Activated CD8-positive, alpha-beta memory T cell treated with anti-CD3 and anti-CD28 coated beads for 24 hours (primary cell): ENCODE data around the gene SLC9A1.
"Not testable (repeated sequence)": the region's sequence is repeated elsewhere in the genome, so short reads cannot be mapped to it uniquely, and the experiment has no call there.

Experiments used
- DNase-seq: peaks from one replicate; pipeline ENCODE4 v3.0.0-alpha.2; 2020

SLC9A1 gene

DNA sequence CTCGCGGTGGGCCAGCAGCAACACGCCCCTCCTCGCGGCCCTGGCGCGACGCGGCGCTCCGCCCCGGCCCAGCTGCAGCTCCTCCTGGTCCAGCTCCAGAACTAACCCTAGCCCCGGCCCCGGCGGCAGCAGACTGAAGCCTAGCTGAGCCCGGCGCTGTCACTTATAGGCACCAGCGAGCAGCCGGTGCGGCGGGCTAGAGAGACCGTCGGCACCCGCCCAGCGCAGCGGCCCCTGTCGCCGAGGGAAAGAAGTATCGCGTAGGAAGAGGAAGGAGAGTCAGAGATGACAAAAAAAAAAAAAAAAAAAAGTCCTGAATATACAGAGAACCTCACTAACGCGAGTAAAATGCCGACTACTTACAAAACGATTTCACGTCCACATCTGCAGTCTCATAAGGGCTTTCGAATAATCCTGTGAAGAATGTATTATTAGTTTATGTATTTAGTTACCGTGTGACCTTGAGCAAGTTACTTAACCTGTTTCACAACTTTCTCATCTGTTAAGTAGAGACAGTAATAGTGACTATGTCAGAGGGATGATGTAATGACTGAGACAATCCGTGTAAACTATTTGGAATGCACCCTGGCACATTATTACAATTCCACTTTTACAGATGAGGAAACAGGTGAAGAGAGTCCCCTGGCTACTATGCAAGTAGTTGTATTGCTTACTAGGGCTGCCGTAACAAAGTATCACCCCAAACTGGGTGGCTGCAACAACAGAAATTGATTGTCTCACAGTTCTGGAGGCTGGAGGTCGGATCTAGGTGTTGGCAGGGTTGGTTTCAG, at the start of gene SLC9A1:
SLC9A1 (minus strand) TSS at position 135 of the 791 bp plus-strand sequence. CDS start 791 bp downstream, outside the sequence.
- peak; percentile 97 for DNase-seq

DNA sequence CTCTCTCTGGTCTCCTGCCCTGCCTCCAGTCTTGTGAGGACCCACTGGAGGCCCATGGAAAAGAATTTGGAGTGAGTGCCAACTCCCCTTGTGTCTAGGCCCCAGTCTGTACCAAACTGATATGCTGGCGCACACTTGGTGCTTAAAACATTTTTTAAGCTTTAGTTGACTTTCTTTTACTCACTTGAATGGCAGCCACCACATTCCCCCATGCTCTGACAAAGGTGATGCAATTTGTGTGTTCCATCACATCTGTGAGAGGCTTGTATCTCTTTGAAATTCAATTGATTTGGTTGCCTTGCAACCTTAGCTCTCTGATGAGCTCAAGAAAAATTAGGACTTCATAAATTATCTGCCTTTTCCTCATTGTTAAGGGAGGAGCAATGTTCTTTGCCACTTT, 49.0 kb upstream of the SLC9A1 start:
- DNase-seq = no peak

DNA sequence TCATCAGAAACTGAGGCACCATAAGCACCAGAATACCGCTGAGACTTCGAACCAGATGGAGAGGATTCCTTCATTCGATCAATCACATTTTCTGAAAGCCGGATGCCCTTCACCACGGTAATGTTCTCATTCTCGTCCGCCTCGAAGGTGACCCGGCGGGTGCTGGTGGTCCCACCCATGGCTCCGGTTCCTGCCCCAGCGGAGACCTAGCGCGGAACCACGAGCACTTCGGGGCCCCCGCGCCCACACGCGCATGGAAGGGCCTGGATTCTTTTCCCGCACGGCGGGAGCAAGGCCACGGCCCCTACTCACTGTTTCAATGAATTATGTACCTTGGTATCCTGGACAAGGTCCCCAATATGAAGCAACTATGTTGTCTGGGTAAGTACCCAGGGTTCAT, 46.4 kb upstream of the SLC9A1 start:
- DNase-seq = no peak

DNA sequence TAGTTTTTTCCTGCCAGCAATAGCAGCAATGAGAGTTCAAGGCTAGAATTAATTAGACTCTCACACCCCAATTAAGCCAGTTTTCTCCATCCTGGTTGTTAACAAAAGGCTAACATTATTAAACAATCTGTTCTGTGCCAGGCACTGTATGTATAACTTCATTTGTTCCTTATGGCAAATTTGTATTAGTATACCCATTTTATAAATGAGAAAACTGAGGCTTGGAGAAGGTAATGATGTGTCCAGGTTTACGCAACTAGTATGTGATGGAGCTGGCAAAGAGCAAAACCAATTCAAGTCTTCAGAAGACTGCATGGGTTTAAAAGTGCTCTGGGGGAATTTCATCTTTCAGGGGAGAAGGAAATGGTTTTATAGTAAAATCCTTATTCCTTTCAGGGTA, 38.3 kb upstream of the SLC9A1 start:
- DNase-seq = no peak

DNA sequence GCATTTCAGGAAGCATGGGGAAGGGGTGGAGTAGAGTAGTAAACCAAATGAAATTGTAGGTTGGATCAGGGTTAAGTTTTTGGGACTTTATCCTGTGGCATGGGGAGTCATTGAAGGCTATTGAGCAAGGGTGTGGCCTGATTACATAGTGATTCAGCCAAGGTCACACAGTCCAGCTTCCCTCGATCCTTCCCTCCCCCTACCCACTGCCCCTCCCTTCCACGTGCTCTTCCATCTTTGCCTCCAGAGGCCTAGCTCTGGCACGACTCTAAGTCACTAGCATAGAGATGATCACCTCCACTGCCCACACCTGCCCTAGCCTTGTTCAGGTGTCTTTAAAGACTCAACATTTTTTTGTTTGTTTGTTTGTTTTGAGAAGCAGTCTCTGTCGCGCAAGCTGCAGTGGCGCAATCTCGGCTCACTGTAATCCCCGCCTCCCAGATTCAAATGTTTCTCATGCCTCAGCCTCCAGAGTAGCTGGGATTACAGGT, 37.2 kb upstream of the SLC9A1 start:
- no peak for DNase-seq

DNA sequence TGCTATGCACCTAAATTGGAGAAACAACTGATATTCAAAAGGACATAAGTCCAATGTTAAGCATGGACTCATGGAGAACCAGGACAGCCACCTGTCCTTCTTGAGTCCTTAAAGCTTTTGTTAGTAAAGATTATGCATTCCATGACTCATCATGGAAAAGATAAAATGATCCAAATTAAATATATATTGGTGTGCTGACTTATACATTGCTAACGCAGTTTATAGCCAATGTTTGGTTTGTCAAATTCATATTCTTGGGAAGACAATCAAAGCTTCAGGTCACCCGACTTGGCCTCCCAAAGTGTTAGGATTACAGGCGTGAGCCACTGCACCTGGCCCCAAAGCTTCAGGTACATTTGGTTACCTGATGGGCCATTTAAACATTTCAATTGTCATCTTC, 29.7 kb upstream of the SLC9A1 start:
- DNase-seq = not testable (repeated sequence)

DNA sequence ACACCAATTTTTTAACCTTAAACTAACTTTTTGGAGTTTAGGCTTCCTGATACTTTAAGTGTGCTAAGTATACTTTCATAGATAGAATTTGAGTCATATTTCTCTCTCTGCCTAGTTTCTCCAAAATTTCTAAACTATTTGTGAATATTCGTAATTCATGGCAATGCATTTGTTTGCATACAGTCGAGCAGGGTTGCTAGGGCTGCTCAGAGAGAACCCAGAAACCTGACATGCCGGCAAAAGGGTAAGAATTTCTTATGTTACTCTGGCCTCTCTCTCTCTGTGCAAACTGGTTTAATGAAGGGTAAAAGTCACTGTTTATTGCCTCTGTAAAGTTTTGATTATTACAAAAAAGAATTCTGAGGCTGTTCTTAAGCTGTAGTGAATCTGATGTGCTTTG, 25.1 kb upstream of the SLC9A1 start:
- DNase-seq = no peak

DNA sequence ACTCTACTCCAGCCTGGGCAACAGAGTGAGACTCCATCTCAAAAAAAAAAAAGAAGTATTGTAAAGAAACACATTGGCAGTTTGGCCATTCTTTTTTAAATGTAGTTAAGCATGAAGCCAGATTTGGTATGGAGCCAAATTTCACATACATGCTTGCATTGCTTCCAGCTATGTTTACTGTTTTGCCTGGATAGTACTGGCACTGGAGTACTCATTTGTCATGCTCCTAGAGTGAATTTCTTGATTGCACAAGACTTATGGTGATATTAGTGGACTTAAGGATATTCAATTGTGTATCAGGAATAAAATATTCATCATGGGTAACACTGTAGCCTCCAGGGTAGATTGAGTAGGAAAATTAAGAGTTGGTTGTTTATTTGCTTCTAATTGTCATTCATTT, 24.5 kb upstream of the SLC9A1 start:
- DNase-seq = no peak

DNA sequence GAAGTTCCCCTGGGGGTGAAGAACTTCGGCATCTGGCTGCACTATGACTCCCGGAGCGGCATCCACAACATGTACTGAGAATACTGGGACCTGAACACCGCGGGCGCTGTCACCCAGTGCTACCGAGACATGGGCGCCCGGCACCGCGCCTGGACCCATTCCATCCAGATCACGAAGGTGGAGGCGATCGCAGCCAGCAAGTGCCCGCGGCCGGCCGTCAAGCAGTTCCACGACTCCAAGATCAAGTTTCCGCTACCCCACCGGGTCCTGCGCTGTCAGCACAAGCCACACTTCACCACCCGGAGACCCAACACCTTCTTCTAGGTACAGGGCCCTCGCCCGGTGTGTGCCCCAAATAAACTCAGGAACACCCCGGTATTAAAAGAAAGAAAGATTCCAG, 22.0 kb upstream of the SLC9A1 start:
- no peak for DNase-seq

DNA sequence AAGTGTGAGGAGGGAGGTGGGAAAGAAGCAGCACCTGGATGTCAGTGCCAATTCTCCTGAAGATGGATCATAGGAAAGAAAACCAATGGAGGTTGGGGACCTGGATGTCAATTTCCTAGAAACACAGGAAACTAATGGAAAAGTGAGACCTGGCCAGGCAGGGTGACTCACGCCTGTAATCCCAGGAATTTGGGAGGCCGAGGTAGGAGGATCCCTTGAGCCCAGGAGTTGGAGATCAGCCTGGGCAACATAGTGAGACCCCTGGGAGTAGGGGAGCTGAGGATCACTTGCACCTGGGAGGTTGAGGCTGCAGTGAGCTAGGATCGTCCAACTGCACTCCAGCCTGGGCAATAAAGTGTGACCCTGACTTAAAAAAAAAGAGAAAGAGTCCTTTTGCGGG, 21.4 kb upstream of the SLC9A1 start:
- DNase-seq = no peak

DNA sequence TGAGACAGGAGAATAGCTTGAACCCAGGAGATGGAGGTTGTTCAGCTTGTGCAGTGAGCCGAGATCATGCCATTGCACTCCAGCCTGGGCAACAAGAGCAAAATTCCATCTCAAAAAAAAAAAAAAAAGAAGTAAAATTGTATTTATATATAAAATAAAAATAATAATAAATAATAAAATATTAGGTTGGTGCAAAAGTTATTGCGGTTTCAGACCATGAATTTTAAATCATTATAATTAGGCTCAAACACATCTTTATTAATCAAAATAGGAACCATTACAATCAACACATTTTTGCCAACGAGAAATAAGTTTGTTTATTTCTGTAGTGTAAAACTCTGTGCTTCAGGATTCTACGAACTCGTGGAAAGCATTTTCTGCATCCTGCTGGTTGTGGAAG, 18.1 kb upstream of the SLC9A1 start:
- not testable (repeated sequence) for DNase-seq

DNA sequence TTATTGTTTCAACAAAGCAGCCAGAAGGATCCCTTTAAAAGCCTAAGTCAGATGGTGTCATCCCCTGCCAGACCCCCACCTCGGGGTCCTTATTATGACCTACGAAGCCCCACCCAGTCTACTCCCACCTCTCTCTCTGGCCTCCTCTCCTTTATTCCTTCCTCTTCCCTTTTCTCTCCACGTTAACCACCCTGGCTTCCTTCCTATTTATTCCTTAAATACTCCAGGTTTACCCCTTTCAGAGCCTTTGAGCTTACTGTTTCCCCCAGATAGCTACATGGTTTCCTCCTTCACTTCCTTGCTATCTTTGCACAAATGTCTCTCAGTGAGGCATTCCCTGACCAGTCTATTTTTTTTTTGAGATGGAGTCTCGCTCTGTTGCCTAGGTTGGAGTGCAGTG, 12.0 kb upstream of the SLC9A1 start:
- DNase-seq = no peak

DNA sequence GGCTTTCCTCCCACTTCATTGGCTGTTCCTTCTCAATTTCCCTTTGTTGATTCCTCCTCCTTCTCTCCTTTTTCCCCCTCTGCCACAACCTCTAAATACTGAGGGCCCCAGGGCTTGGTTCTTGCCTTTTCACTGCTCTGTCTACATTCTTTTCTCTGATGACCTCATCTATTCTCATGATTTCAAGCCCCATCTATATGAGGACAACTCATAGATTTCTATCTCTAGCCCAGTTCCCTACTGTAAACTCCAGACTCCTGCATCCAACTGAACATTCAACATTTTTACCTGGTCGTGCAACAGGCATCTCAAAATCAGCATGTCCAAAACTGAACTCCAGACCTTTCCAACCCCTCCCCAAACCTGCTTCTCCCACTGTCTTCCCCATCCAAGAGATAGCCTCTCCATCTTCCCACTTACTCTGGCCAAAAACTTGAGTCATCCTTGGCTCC, 11.5 kb upstream of the SLC9A1 start:
- no peak for DNase-seq

DNA sequence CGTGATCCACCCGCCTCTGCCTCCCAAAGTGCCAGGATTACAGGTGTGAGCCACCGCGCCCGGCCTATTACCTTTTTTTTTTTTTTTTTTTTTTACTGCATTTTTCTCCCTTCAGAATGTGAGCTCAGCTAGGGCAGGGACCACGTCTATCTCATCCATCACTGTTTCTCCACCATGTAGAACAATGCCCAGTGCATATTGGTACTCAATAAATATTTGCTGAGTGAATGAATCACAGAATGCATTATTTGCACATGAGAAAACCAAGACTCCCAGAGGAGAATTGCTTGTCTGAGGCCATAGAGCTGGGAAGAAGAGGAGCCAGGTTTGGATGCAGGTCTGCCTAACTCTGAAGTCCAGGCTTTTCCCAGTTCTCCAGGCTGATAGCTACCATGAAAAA, 8.2 kb upstream of the SLC9A1 start:
- no peak for DNase-seq

DNA sequence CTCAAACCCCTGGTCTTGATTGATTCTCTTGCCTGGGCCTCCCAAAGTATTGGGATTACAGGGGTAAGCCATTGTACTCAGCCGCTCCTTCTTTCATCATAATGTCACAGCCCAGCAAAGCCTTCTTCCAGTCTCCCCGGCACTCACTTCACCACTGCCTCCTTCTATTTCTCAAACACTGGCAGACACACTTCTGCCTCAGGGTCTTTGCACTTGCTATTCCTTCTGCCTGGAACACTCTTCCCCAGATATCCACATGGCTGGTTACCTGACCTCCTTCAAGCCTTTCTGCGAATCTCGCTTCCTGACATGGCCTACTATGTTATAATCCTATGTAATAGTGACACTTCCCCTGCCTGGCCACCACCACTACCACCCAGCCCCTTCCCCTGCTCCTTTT, 7.2 kb upstream of the SLC9A1 start:
- no peak for DNase-seq

DNA sequence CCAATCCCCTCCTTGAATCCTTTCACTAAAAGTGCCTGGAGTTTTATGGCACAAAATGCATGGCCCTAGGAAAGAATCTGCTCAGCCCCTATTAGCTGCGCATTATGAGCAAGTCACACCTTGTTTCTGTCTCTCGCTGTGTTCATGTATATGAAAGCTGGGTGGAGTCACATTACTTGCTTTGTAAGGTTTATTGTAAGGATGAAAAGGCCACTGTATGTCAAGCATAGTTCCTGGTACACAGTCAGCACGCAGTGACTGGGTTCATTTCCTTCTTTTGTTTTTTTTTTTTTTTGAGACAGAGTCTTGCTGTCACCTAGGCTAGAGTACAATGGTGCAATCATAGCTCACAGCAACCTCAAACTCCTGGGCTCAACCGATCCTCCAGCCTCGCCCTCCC, 6.7 kb upstream of the SLC9A1 start:
- DNase-seq = no peak

DNA sequence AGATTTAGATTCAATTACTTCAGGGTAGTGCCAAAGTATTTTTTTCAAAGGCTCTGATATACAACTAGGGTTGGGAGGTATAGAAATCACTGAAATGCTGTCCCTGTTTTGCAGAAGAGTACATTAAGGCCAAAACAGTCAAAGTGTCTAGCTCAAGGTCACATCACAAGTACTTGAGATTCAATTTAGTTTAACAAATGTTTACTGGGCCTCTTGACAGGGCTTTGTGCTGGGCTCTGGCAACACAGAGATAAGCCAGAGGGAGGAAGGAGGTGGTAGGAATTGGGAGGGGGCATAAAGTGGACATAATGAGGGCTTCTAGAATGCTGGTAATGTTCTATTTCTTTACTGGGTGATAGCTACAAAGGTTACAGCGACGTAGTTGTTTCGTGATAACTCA, 2.3 kb upstream of the SLC9A1 start:
- DNase-seq = no peak

DNA sequence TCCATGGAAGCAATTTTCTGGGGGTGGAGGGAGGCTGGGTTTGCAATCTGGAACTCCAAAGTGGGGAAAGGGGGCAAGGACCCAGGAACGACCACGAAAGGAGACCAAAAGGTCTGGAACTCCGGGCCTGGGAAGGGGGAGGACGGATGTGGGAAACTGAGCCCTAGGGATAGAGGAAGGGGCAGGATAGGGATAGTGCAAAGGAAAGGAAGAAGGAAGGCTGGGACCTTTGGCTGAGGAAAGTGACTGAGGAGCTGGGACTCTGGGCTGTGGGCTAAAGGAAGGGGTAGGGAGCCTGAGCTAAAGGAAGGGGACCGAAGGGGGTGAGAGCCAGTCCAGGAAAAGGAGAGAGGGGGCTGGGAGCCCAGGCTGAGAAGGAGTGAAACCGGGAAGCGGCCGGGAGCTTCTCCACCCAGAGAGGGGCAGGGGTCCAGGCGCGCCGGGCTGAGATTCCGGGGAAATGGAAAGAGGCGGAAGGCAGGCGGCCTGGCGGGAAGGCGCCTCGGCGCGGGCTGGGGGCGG, 395 bp downstream of the SLC9A1 start:
- DNase-seq = no peak

DNA sequence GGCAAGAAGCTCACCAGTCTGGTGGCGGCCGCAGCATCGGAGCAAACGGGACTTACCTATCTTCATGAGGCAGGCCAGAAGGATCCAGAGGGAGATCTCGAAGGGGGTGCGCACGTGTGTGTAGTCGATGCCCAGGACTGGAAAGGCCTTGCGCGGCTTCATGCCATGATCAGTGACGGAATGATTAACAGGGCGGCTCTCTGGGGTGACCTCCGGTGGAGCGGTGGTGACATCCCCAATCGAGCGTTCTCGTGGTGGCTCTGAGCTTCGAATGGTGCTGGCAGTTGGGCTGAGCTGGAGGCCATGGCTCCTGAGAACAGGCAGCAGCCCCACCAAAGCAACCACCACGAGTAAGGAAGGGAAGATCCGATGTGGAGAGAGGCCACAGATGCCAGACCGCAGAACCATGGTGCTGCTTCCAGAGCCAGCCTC, 982 bp downstream of the SLC9A1 start:
- DNase-seq = no peak

DNA sequence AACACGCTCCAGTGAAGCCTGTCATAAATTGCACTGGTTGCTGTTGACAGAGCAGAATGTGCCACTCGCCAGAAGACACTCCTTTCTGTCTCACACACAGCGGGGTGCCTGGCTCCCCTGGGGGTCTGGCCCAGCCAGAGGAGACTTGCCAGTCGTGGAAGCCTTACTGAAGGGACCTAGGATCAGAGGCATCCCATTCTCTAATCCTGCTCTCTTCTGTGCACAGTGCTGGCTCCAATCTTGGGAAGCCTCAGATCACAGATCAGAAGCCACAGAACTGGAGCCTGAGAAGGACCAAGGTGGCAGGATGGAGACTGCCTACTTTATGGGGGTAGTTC, 1.4 kb downstream of the SLC9A1 start:
- DNase-seq = no peak

DNA sequence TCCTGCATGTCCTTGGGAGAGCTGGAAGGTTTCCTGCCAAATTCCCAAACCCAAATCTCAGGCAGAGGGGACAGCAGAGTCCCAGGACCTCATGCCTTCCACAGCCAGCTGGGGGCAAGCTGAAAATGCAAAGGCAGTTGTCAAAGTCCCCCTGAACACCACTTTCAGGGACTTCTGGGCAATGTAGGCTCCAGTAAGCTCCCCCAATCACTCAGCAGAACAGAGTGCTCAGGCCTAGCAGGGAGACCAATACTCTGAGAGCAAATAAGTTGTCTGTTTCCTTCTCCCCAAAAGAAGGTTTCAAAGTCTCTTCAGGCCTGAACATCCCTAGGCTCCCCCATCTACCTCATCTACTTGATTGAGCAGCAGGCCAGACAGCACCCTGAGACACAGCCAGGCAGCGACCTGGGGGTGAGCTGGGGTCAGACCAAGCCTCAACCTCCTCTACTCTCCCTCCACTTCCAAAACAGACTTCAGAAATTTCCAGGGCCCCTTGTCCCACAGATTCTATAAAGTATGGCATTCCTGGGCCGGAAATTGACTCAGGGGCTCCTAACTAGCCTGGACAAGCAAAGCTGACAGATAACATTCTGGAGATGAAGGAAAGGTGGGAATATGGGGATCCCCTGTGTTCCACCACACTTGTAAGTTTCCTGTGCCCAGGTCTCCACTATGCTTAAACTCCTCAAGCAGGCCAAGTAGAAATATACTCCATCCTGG, 1.9 kb downstream of the SLC9A1 start:
- DNase-seq = no peak

DNA sequence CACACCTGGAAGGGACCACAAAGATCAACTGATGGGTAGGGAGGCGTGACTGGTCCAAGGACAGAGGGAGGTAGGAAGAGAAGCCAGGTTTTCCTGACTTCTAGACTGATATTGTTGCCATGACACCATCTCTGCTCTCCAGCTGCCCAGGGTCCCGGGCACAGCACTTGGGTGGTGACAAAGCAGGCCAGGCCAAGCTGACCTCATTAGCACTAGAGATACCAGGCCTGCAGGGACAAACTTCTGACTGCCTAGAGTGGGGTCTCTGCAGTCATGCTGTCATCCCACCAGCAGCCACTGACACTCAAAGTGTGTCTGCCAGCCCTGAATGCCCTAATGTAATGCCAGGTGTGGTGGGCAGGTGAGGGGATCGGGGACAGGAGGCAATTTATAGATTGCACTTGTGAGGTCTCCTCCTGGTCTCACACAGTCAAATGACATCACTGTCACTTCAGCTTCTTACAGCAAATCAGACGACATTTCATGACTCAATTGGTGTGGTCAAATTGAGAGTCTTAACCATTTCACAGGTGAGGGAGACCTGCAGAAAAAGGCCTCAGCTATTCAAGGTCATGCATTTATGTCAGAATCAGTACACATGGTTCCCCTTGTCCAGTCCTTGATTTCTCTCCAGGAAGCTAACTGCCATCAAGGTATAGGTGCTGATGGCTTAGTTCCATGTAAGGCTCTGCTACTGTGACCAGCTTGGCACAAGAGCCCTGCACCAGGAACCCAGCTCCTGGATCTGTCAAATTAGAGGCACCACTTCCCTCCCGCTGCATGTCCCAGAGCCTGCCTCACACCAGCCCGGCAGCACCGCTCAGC, 2.7 kb downstream of the SLC9A1 start:
- DNase-seq = no peak

DNA sequence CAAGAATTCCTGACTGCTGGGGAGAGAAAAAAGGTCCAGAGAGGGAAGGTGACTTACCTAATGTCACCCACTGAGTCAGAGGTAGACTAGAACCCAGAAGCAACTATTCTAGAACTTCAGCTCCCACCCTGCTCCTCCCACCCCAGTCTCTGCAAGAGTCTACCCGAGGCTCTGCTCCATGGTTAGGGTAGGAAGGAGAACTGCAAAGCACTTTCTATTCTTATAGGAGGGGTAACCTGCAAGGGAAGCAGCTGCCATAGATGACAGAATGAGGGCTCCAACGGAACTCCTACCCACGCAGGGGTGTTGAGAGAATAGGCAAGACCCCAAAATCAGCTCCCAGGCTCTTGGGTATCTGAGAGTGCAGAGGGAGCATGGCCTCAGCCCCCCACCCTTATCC, 4.3 kb downstream of the SLC9A1 start:
- no peak for DNase-seq
